SHP77 (cell line): ENCODE data around the gene NEB.

Source experiments
- DNase-seq, 2 experiments: peaks; one replicate each; lab custom pipeline; 2025; lab: John Stamatoyannopoulos, UW

NEB gene

GRCh38 chr2:151733771-151734672 is at the start of gene NEB:
Gene NEB (minus strand): TSS chr2:151734476. CDS start chr2:151733156, 1,320 bp downstream.
- peak; percentile 53 to 69 for DNase-seq

GRCh38 chr2:151783133-151783520 is 48.9 kb upstream of the NEB start:
- DNase-seq = no peak

- DNase-seq = no peak
Measured at GRCh38 chr2:151782378-151783132, 48.3 kb upstream of the NEB start.

- no peak for DNase-seq
Measured at GRCh38 chr2:151781642-151782041, 47.4 kb upstream of the NEB start.

GRCh38 chr2:151780938-151781337 is 46.7 kb upstream of the NEB start:
- DNase-seq = no peak

GRCh38 chr2:151777935-151778334 is 43.7 kb upstream of the NEB start:
- no peak for DNase-seq

GRCh38 chr2:151777487-151777886 is 43.2 kb upstream of the NEB start:
- no peak for DNase-seq

GRCh38 chr2:151776367-151776766 is 42.1 kb upstream of the NEB start:
- no peak for DNase-seq

- DNase-seq = no peak
Measured at GRCh38 chr2:151775057-151775740, 40.9 kb upstream of the NEB start.

- DNase-seq = no peak
Measured at GRCh38 chr2:151774506-151774905, 40.2 kb upstream of the NEB start.

- DNase-seq = no peak
Measured at GRCh38 chr2:151771599-151772358, 37.5 kb upstream of the NEB start.

GRCh38 chr2:151770995-151771394 is 36.7 kb upstream of the NEB start:
- no peak for DNase-seq

- no peak for DNase-seq
Measured at GRCh38 chr2:151769606-151770005, 35.3 kb upstream of the NEB start.

- no peak for DNase-seq
Measured at GRCh38 chr2:151767536-151767935, 33.3 kb upstream of the NEB start.

GRCh38 chr2:151766437-151767153 is 32.3 kb upstream of the NEB start:
- no peak for DNase-seq

- no peak for DNase-seq
Measured at GRCh38 chr2:151765760-151766410, 31.6 kb upstream of the NEB start.

GRCh38 chr2:151762694-151763093 is 28.4 kb upstream of the NEB start:
- DNase-seq = no peak

GRCh38 chr2:151761687-151762086 is 27.4 kb upstream of the NEB start:
- DNase-seq = no peak

- DNase-seq = no peak
Measured at GRCh38 chr2:151761193-151761592, 26.9 kb upstream of the NEB start.

GRCh38 chr2:151760139-151760650 is 25.9 kb upstream of the NEB start:
- peak; percentile 43 to 64 for DNase-seq
